ENCODE measurements around the gene PHKB. TPM values are rescaled to one million over a fixed set of nuclear protein-coding genes. Genes with fewer than 3 reads are reported as not detected.
A peak's percentile ranks its signal among the peaks of the same experiment; 100 is the strongest.
"Not testable (repeated sequence)": the region's sequence is repeated elsewhere in the genome, so short reads cannot be mapped to it uniquely, and the experiment has no call there.

Gene PHKB
- total RNA-seq, 1 donor from 2014 or later, result 72.1 TPM

DNA sequence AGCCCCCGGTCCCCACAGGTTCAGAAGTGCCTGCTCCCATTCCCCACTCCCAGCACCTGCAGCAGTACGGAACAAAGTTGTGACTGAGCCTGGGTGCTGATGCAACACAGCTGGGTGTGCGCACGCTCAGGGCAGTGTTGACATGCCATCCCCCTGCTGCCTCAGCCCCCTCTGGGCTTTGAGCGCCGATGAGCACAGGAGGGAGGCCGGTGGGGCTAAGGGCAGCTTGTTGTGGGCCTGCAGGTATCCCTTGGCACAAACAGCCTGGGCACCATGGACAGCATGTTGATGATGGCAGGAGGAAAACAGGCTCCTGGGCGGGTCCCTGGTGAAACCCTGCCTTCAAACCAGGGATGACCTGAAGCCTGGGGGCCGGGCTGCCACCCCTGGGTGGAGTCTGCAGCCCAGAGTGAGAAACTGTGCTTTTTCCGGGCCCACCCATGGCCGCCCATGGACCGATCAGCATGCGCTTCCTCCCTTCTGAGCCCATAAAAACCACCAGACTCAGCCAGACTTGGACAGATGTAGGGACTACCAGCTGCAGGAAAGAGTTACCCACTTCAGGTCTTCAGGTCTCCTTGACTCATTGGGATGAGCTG is 175.5 kb downstream of the PHKB start:
- ATAC-seq (ENCODE audit: poor library complexity) (no peak), DNase-seq (no peak)
- intact Hi-C loops (cut with DNase I), result no loop called here

DNA sequence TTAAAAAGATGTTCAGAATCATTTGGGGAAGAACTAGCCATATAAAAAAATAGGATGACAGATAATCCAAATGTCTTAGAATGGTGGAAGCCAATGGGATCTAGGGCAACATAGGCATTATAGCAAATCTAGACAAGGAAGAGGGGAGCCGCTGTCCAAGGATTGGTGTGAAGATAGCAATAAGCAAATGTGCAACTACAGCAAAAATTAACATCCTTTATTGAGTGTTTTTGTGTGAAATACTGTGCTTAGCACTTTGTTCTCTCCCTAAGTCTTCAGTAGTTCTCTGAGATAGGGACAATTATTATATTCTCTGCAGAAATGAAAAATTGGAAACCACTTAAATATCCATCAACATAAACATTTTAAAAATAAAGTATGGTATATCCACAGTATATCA is 177.0 kb downstream of the PHKB start:
- no peak for ATAC-seq (ENCODE audit: poor library complexity)
- intact Hi-C loops (cut with DNase I), result no loop called here

DNA sequence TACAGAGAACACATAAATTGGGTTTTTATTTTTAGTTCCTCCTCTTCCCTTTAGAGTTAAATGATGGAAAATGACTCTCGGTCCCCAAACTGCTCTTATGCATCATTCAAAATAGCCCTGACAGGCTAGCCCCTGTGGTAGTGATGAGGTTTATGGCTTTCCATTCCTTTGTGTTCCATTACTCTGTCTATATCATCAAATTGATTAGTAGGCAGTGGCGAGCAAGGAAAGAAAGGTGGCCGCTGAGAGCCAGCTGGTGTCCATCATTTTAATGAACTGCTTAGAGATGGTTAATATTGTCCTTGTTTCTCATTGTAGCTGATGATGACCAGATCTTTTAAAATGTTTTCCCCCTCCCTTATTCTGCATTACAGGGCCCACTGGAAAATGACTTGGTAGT is 179.5 kb downstream of the PHKB start:
- ATAC-seq (ENCODE audit: poor library complexity), result no peak
- intact Hi-C loops (cut with DNase I), result no loop called here
- no peak for DNase-seq

More for the DNA sequence above, 177.0 kb downstream of the PHKB start:
- no peak for DNase-seq

GRCh38 chr16:47643323-47644000 is 182.3 kb downstream of the PHKB start:
- ATAC-seq (ENCODE audit: poor library complexity) (peak; percentile 28), DNase-seq (no peak)
- intact Hi-C loops (cut with DNase I), result no loop called here

DNA sequence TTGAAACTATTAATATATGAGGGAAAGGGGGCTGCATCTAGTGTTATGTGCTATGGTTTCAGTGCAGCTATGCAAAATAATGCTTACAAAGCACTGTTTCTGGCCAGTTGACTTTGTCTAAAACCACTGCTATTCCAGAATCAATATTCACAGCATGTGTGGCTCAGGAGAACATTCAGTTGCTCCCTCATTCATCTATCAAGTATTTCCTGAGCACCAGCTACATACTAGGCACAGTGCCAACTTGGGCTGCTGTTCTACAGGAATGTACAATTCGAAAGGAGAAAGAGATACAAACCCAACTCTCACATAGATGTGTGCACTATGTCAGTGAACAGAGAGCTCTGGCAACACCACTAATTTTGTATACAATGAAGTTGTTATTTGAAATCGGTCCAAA is 183.0 kb downstream of the PHKB start:
- peak; percentile 46 for DNase-seq
- peak; percentile 84 for ATAC-seq (ENCODE audit: poor library complexity)

GRCh38 chr16:47644661-47645060 is 183.5 kb downstream of the PHKB start:
- no peak for DNase-seq
- intact Hi-C loops (cut with DNase I), result no loop called here
- peak; percentile 89 for ATAC-seq (ENCODE audit: poor library complexity)

More for the DNA sequence above, 183.0 kb downstream of the PHKB start:
- intact Hi-C loops (cut with DNase I), result no loop called here

DNA sequence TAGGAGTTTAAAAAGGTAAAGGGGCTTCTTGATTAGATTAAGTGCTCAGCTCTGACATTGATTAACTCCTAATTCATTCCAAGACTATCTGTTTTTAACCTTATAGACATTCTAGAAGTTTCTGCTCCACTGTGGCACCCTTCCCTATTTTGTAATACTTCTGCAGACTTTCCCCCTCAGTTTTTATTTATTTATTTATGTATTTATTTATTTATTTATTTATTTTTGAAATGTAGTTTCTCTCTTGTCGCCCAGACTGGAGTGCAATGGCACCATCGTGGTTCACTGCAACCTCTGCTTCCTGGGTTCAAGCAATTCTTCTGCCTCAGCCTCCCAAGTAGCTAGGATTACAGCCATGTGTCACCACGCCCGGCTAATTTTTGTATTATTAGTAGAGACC is 185.8 kb downstream of the PHKB start:
- no peak for DNase-seq
- intact Hi-C loops (cut with DNase I), result no loop called here
- no peak for ATAC-seq (ENCODE audit: poor library complexity)

DNA sequence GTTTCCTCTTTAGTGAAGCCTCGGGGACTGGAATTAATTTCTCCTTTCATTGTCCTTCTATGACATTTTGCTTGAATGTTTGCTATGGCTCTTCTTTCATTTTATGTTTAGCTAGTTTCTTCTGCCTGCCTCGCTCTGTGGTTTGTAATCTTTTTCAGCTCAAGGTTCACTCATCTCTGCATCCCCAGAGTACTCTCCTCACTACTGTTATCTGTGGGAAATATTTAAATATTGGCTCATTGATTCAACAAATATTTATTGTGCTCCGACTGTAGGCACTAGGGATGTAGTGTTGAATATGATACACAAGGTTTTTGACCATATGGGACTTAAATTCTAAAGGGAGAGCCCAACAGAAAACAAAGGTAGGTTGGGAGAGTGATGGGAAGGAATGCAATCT is 195.9 kb downstream of the PHKB start:
- ATAC-seq (ENCODE audit: poor library complexity) (no peak), DNase-seq (no peak)
- intact Hi-C loops (cut with DNase I), result no loop called here

DNA sequence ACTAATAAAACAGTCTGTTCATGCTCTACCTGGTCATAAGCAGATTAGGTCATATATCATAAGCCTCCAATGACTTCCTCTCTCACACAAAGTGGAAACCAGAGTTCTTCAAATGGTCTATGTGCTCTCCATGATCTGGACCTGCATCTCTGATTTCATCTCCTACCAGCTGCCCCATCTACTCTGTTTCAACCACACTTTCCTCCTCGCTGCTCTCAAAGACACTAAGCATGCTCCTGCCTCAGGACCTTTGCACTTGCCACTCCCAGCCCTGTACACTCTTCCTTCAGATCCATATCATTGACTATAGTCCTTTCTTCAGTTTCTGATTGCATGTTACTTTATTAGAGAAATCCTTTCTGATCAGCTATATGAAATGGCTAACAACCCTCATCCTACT is 196.8 kb downstream of the PHKB start:
- no peak for ATAC-seq (ENCODE audit: poor library complexity)
- intact Hi-C loops (cut with DNase I), result no loop called here

GRCh38 chr16:47660540-47660939 is 199.4 kb downstream of the PHKB start:
- no peak for DNase-seq
- intact Hi-C loops (cut with DNase I), result no loop called here
- no peak for ATAC-seq (ENCODE audit: poor library complexity)

More for the DNA sequence above, 196.8 kb downstream of the PHKB start:
- no peak for DNase-seq

- ATAC-seq (ENCODE audit: poor library complexity) (no peak), DNase-seq (no peak)
- intact Hi-C loops (cut with DNase I), result no loop called here
Measured at GRCh38 chr16:47664653-47665325, 203.7 kb downstream of the PHKB start.

- intact Hi-C loops (cut with DNase I), result no loop called here
- DNase-seq (no peak), ATAC-seq (ENCODE audit: poor library complexity) (no peak)
Measured at GRCh38 chr16:47666434-47666833, 205.3 kb downstream of the PHKB start.

DNA sequence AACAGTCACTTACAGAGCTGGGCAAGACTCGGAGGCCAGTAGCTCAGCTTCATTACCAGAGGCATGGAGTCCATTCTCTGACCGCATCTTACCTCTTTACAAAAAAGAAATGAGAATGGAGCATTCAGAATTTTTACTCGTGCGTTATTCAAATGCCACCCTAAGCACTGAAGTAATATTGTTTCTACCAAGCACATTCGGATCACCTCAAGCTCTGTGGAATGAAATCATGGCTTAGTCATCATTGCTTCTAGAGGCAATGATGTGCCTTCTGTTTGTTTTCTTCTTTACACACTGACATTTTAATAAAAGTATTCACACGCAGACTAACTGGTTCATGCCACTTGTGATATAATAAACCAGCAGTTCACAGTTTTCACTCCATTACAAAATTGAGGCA is 206.8 kb downstream of the PHKB start:
- DNase-seq (no peak), ATAC-seq (ENCODE audit: poor library complexity) (no peak)
- intact Hi-C loops (cut with DNase I), result no loop called here

DNA sequence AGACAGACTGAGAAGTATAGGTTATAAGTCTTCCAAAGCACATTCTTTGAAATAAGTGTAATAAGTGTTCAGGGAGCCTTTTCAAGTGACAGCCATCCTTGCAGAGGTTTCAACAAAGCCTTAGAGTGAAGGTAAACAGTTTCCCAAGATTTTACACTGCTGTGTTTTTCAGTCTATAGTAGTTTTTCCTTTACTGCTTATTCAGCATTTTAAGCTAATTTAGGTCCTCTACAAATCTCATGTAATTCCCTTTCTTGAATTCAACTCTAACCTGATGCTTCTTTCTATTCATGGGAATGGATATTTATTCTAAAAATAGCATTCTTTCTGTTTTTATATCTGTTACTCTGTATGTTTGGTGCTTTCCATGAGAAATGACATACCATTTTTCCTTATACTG is 211.3 kb downstream of the PHKB start:
- DNase-seq, result no peak
- intact Hi-C loops (cut with DNase I), result no loop called here
- ATAC-seq (ENCODE audit: poor library complexity), result no peak

GRCh38 chr16:47676635-47677177 is 215.6 kb downstream of the PHKB start:
- DNase-seq (no peak), ATAC-seq (ENCODE audit: poor library complexity) (no peak)
- intact Hi-C loops (cut with DNase I), result no loop called here

DNA sequence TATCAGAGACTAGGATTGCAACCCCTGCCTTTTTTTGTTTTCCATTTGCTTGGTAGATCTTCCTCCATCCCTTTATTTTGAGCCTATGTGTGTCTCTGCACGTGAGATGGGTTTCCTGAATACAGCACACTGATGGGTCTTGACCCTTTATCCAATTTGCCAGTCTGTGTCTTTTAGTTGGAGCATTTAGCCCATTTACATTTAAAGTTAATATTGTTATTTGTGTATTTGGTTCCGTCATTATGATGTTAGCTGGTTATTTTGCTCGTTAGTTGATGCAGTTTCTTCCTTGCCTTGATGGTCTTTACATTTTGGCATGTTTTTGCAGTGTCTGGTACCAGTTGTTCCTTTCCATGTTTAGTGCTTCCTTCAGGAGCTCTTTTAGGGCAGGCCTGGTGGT is 220.4 kb downstream of the PHKB start:
- intact Hi-C loops (cut with DNase I); ATAC-seq (ENCODE audit: poor library complexity): not testable (repeated sequence)

GRCh38 chr16:47687694-47688093 is 226.6 kb downstream of the PHKB start:
- intact Hi-C loops (cut with DNase I), result no loop called here
- DNase-seq (no peak), ATAC-seq (ENCODE audit: poor library complexity) (no peak)

More for the DNA sequence above, 220.4 kb downstream of the PHKB start:
- not testable (repeated sequence) for DNase-seq

DNA sequence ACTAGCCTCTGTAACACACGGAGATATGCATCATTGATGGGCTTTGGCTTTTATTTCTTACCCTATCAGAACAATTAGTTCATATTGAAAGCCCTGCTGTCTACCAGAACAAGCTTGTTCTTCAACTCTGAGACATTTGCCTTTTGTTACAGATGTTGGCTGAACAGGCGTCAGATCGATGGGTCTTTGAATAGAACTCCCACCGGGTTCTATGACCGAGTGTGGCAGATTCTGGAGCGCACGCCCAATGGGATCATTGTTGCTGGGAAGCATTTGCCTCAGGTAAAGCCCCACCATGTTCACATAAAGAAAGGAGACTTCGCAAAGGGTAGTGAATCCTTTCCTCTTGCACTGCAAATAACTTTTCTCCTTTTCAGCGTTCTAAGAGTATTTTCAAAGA is 232.1 kb downstream of the PHKB start:
- intact Hi-C loops (cut with DNase I), result no loop called here
- no peak for ATAC-seq (ENCODE audit: poor library complexity)
- no peak for DNase-seq

- no peak for ATAC-seq (ENCODE audit: poor library complexity)
- no peak for DNase-seq
- intact Hi-C loops (cut with DNase I), result no loop called here
Measured at GRCh38 chr16:47694543-47694942, 233.4 kb downstream of the PHKB start.

DNA sequence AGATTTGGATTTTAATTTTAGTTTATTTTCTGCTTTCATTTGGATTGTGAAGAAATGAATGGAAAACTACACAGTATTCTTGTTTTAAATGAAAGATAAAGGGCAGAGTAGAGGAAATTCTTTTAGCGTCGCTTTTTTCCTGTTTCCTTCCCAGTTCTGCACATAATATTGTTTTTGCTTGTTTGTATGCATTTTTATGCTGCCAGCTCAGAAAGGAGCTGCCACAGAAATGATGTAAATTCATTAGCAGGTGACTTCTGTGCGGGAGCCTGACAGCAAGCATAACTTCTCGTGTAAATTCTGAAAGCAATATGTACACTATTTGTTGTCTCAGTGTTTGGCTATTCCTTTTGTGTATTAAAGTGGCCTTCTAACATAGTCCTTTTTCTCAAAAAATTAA is 234.6 kb downstream of the PHKB start:
- intact Hi-C loops (cut with DNase I), result no loop called here
- ATAC-seq (ENCODE audit: poor library complexity) (no peak), DNase-seq (no peak)
